SK-N-SH treated with all-trans-retinoic acid at 6 μM for 48 hours (cell line): ENCODE data around the gene PPP1R12A.

ENCODE experiments used
- ATAC-seq: fragments of 200-7000 bp; cut with Tn5 transposase; 3 replicates; pipeline ENCODE4 v1.9.1; 2020; ENCODE audit warnings: mild to moderate bottlenecking, moderate library complexity
- ARNTL ChIP-seq: fragments of 450-650 bp; formaldehyde crosslinking; IDR thresholded peaks from 2 replicates; pipeline ENCODE4 v1.5.0; 2020; ENCODE audit warnings: low read depth, mild to moderate bottlenecking, moderate library complexity, borderline replicate concordance
- BACH2 ChIP-seq: fragments of 250-450 bp; sonication (Bioruptor Pico); IDR thresholded peaks from 2 replicates; pipeline ENCODE4 v1.9.0; 2021; ENCODE audit warnings: mild to moderate bottlenecking, borderline replicate concordance
- CREB5 ChIP-seq: fragments of 250-450 bp; sonication (Bioruptor Pico); IDR thresholded peaks from 2 replicates; pipeline ENCODE4 v1.5.1; 2020; ENCODE audit warnings: low read depth, mild to moderate bottlenecking, moderate library complexity
- CSDC2 ChIP-seq: fragments of 250-450 bp; sonication (Bioruptor Pico); IDR thresholded peaks from 2 replicates; pipeline ENCODE4 v1.5.0; 2020; ENCODE audit warnings: mild to moderate bottlenecking, moderate library complexity
- ESRRG ChIP-seq: fragments of 250-450 bp; sonication (Bioruptor Pico); IDR thresholded peaks from 2 replicates; pipeline ENCODE4 v1.6.1; 2021; ENCODE audit warnings: mild to moderate bottlenecking
- GLIS3 ChIP-seq: fragments of 250-450 bp; sonication (Bioruptor Pico); IDR thresholded peaks from 2 replicates; pipeline ENCODE4 v1.5.0; 2020; ENCODE audit warnings: mild to moderate bottlenecking, moderate library complexity
- ISL1 ChIP-seq: fragments of 250-450 bp; sonication (Bioruptor Pico); IDR thresholded peaks from 2 replicates; pipeline ENCODE4 v2.1.2; 2022; ENCODE audit warnings: mild to moderate bottlenecking, moderate library complexity
- OSR1 ChIP-seq: fragments of 250-450 bp; sonication (Bioruptor Pico); IDR thresholded peaks from 2 replicates; pipeline ENCODE4 v1.8.0; 2022; ENCODE audit warnings: moderate library complexity, mild to moderate bottlenecking, inconsistent platforms
- PPARA ChIP-seq: fragments of 250-450 bp; sonication (Bioruptor Pico); IDR thresholded peaks from 2 replicates; pipeline ENCODE4 v1.5.0; 2020; ENCODE audit warnings: mild to moderate bottlenecking, borderline replicate concordance
- RARB ChIP-seq: fragments of 250-450 bp; sonication (Bioruptor Pico); IDR thresholded peaks from 2 replicates; pipeline ENCODE4 v1.8.0; 2021; ENCODE audit warnings: mild to moderate bottlenecking, moderate library complexity
- SNAI2 ChIP-seq: fragments of 250-450 bp; sonication (Bioruptor Pico); IDR thresholded peaks from 2 replicates; pipeline ENCODE4 v1.5.0; 2020; ENCODE audit warnings: mild to moderate bottlenecking, moderate library complexity
- TCF4 ChIP-seq: fragments of 250-450 bp; sonication (Bioruptor Pico); IDR thresholded peaks from 2 replicates; pipeline ENCODE4 v1.8.0; 2021; ENCODE audit warnings: mild to moderate bottlenecking, moderate library complexity, borderline replicate concordance
- ZFP3 ChIP-seq: fragments of 250-450 bp; sonication (Bioruptor Pico); IDR thresholded peaks from 2 replicates; pipeline ENCODE4 v1.5.0; 2020; ENCODE audit warnings: mild to moderate bottlenecking, moderate library complexity
- ZFP30 ChIP-seq: fragments of 450-650 bp; formaldehyde crosslinking; IDR thresholded peaks from 2 replicates; pipeline ENCODE4 v1.5.0; 2022; ENCODE audit warnings: mild to moderate bottlenecking, moderate library complexity
- ZNF70 ChIP-seq: fragments of 450-650 bp; formaldehyde crosslinking; IDR thresholded peaks from 2 replicates; pipeline ENCODE4 v1.5.0; 2020; ENCODE audit warnings: mild to moderate bottlenecking, moderate library complexity
- ZNF8 ChIP-seq: fragments of 450-650 bp; formaldehyde crosslinking; IDR thresholded peaks from 2 replicates; pipeline ENCODE4 v1.5.0; 2020; ENCODE audit warnings: mild to moderate bottlenecking, moderate library complexity
- TF ChIP-seq, protein P1 (sequence below): fragments of 250-450 bp; sonication (Bioruptor Pico); IDR thresholded peaks from 2 replicates; pipeline ENCODE4 v1.5.0; 2020; ENCODE audit warnings: mild to moderate bottlenecking, moderate library complexity
- TF ChIP-seq, protein P2 (sequence below): fragments of 250-450 bp; sonication (Bioruptor Pico); IDR thresholded peaks from 2 replicates; pipeline ENCODE4 v1.8.0; 2021; ENCODE audit warnings: low read depth, mild to moderate bottlenecking, moderate library complexity, borderline replicate concordance
- TF ChIP-seq, protein P3 (sequence below): fragments of 250-450 bp; sonication (Bioruptor Pico); IDR thresholded peaks from 2 replicates; pipeline ENCODE4 v1.5.1; 2021; ENCODE audit warnings: mild to moderate bottlenecking, moderate library complexity
- TF ChIP-seq, protein P4 (sequence below): fragments of 250-450 bp; sonication (Bioruptor Pico); IDR thresholded peaks from 2 replicates; pipeline ENCODE4 v1.8.0; 2020; ENCODE audit warnings: mild to moderate bottlenecking, moderate library complexity, borderline replicate concordance

The PPP1R12A gene

DNA sequence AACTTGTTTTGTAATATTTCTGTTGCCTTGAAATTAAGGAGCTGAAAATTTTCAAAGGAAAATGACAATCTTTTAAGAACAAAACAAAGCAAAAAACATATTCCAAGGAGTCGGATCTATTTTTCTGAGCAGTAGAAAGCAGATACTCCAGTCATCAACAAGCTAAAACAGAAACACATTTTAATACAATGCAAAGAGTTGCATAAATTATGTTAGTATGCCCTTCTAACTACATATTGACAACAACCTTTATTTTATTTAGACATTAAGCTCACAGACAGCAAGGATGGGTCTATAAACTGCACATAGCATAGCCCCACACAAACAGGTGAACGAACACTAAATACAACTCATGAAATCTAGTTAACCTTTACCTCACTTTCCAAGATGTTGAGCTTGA is 106.0 kb downstream of the PPP1R12A start (continued):
- TF ChIP-seq ZFP30 (CRISPR knock-in tag) (no peak), CSDC2 (CRISPR knock-in tag) (no peak)
- TF ChIP-seq, protein P1, sequence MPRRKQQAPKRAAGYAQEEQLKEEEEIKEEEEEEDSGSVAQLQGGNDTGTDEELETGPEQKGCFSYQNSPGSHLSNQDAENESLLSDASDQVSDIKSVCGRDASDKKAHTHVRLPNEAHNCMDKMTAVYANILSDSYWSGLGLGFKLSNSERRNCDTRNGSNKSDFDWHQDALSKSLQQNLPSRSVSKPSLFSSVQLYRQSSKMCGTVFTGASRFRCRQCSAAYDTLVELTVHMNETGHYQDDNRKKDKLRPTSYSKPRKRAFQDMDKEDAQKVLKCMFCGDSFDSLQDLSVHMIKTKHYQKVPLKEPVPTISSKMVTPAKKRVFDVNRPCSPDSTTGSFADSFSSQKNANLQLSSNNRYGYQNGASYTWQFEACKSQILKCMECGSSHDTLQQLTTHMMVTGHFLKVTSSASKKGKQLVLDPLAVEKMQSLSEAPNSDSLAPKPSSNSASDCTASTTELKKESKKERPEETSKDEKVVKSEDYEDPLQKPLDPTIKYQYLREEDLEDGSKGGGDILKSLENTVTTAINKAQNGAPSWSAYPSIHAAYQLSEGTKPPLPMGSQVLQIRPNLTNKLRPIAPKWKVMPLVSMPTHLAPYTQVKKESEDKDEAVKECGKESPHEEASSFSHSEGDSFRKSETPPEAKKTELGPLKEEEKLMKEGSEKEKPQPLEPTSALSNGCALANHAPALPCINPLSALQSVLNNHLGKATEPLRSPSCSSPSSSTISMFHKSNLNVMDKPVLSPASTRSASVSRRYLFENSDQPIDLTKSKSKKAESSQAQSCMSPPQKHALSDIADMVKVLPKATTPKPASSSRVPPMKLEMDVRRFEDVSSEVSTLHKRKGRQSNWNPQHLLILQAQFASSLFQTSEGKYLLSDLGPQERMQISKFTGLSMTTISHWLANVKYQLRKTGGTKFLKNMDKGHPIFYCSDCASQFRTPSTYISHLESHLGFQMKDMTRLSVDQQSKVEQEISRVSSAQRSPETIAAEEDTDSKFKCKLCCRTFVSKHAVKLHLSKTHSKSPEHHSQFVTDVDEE (CRISPR knock-in tag) = no peak

GRCh38 chr12:79827484-79827883 is 107.4 kb downstream of the PPP1R12A start:
- no peak for TF ChIP-seq SNAI2 (CRISPR knock-in tag)
- no peak for TF ChIP-seq ZNF8 (CRISPR knock-in tag)
- no peak for TF ChIP-seq TCF4 (CRISPR knock-in tag)
- TF ChIP-seq, protein P2, sequence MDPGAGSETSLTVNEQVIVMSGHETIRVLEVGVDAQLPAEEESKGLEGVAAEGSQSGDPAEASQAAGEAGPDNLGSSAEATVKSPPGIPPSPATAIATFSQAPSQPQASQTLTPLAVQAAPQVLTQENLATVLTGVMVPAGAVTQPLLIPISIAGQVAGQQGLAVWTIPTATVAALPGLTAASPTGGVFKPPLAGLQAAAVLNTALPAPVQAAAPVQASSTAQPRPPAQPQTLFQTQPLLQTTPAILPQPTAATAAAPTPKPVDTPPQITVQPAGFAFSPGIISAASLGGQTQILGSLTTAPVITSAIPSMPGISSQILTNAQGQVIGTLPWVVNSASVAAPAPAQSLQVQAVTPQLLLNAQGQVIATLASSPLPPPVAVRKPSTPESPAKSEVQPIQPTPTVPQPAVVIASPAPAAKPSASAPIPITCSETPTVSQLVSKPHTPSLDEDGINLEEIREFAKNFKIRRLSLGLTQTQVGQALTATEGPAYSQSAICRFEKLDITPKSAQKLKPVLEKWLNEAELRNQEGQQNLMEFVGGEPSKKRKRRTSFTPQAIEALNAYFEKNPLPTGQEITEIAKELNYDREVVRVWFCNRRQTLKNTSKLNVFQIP (CRISPR knock-in tag) = no peak
- TF ChIP-seq, protein P3, sequence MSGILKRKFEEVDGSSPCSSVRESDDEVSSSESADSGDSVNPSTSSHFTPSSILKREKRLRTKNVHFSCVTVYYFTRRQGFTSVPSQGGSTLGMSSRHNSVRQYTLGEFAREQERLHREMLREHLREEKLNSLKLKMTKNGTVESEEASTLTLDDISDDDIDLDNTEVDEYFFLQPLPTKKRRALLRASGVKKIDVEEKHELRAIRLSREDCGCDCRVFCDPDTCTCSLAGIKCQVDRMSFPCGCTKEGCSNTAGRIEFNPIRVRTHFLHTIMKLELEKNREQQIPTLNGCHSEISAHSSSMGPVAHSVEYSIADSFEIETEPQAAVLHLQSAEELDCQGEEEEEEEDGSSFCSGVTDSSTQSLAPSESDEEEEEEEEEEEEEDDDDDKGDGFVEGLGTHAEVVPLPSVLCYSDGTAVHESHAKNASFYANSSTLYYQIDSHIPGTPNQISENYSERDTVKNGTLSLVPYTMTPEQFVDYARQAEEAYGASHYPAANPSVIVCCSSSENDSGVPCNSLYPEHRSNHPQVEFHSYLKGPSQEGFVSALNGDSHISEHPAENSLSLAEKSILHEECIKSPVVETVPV (CRISPR knock-in tag) = no peak
- TF ChIP-seq ZNF70 (CRISPR knock-in tag) = no peak
- TF ChIP-seq PPARA = no peak
- no peak for TF ChIP-seq ESRRG
- TF ChIP-seq BACH2 = no peak
- no peak for TF ChIP-seq GLIS3 (CRISPR knock-in tag)
- no peak for TF ChIP-seq ZFP30 (CRISPR knock-in tag)
- TF ChIP-seq RARB (CRISPR knock-in tag) = no peak
- TF ChIP-seq, protein P4, sequence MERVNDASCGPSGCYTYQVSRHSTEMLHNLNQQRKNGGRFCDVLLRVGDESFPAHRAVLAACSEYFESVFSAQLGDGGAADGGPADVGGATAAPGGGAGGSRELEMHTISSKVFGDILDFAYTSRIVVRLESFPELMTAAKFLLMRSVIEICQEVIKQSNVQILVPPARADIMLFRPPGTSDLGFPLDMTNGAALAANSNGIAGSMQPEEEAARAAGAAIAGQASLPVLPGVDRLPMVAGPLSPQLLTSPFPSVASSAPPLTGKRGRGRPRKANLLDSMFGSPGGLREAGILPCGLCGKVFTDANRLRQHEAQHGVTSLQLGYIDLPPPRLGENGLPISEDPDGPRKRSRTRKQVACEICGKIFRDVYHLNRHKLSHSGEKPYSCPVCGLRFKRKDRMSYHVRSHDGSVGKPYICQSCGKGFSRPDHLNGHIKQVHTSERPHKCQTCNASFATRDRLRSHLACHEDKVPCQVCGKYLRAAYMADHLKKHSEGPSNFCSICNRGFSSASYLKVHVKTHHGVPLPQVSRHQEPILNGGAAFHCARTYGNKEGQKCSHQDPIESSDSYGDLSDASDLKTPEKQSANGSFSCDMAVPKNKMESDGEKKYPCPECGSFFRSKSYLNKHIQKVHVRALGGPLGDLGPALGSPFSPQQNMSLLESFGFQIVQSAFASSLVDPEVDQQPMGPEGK (CRISPR knock-in tag) = no peak
- TF ChIP-seq CREB5 (CRISPR knock-in tag) = no peak
- TF ChIP-seq CSDC2 (CRISPR knock-in tag) = no peak
- no peak for ATAC-seq

DNA sequence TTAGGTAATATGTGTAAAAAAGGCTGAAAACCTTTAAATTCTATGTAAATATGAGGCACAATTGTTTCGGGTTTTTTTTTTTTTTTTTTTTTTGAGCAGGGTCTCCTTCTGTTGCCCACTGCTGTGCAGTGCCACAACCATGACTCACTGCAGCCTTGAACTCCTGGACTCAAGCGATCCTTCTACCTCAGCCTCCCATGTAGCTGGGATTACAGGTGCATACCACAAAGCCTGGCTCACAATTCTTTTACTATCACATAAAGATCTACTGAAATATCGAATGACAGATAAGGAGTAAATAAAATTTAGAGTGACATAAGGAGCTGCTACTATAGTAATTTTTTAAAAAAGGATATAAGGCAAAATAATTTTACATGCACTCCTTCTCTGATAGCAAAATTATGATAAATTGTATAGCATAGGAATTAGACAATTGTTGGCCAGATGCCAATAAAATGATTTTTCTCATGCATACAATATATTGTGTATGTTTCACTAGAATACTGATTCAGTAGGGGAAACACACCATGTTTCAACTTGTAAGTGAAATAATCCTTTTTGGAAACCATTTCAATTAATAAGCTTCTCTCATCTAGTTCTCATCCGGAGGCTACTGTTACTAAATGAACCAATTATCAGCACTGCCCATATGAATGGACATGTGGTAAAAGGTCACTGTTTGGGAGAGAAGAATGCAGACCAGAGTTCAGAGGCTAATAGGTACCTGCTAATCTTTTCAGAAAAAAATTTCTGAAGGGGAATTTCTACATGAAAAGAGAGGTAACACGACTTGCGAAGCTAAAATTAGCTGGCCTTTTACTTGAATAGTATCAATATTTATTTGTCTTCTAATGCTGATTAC is 108.4 kb downstream of the PPP1R12A start:
- ATAC-seq = no peak
- TF ChIP-seq ZNF8 (CRISPR knock-in tag) (no peak), GLIS3 (CRISPR knock-in tag) (no peak)

GRCh38 chr12:79822475-79822874 is 112.4 kb downstream of the PPP1R12A start:
- no peak for ATAC-seq
- TF ChIP-seq OSR1 (CRISPR knock-in tag) (no peak), CREB5 (CRISPR knock-in tag) (no peak), PPARA (no peak), ISL1 (CRISPR knock-in tag) (no peak), ARNTL (CRISPR knock-in tag) (no peak), CSDC2 (CRISPR knock-in tag) (no peak), ZNF8 (CRISPR knock-in tag) (no peak), ZFP3 (CRISPR knock-in tag) (no peak)
- TF ChIP-seq, protein P2 (CRISPR knock-in tag) = no peak
- TF ChIP-seq, protein P1 (CRISPR knock-in tag) = no peak
- TF ChIP-seq, all 23 proteins: peak for 0
